GM18873 (cell line): ENCODE measurements around the gene OR10K2.
"Not testable (repeated sequence)": the region's sequence is repeated elsewhere in the genome, so short reads cannot be mapped to it uniquely, and the experiment has no call there.

Source experiments
- ATAC-seq: cut with Tn5 transposase; IDR thresholded peaks from one replicate; pipeline ENCODE4 v1.9.1; 2021; ENCODE audit warnings: mild to moderate bottlenecking, moderate library complexity, moderate number of reproducible peaks; ENCODE audit not compliant: unreplicated experiment, low FRiP score

Gene OR10K2

DNA sequence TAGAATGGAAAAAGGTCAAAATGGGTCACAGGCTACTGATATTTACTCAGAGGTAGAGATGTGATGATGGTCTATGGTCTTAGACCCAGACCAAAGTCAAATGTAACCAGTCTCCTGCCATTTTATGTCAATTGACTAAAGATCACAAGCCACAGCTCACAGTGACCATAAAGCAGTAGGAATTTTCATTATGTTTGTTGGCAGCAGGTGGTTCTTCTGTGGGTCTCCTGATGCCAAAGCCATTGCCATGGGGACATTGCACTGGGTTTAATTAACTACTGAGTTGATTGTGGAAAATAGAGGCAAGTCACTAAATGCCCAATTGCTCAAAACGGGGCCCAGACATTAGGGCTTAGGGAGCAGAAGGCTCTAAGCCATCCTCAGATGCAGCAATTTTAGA, at the start of gene OR10K2:
Gene OR10K2 (minus strand): TSS at position 101 of the 400 bp plus-strand sequence. CDS start 5,371 bp downstream, outside the sequence.
- ATAC-seq: no peak

- no peak for ATAC-seq
These were observed 45.9 kb upstream of the OR10K2 start, which contains the start of gene OR10R2 for GRCh38 chr1:158471920-158472319. TSS of gene OR10R2 (plus strand) at chr1:158472220. CDS start at chr1:158472326, 106 bp downstream.

DNA sequence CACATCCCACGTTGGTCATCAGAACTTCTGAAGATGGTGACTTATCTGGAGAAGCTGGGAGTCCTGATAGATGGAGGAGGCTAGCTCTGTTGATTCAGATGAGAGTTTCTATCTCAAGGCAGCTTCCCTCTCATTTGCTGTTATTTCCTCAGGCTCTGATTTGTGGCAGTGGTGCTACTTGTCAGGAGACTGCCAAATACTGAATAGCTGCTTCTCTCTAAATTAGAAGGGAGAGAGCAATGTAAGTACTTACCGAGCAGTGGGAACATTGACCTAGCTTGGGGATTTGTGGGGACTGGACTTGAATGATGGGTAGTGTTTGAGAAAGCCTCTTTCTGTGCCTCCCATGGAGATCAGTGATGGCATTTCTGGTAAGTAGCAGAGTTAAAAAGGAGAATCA, 35.5 kb upstream of the OR10K2 start, which contains the start of gene OR10K1:
Gene OR10K1 (plus strand): TSS at position 301 of the 400 bp plus-strand sequence. CDS start 3,728 bp downstream, outside the sequence.
- no peak for ATAC-seq

DNA sequence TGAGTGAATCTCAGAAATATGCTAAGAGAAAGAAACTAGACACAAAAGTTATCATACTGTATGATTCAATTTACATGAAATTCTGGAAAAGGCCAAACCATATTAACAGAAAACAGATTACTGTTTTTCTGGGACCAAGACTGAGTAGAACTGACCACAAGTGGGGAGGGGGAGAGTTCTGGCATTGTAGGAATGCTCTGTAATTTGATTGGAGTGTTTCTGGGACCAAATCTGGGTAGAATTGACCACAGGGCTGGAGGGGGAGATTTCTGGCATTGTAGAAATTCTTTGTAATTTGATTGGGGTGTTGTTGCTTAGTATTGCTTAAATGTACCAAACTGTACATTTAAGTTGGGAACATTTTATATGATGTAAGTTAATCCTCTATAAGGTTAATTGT, 32.2 kb upstream of the OR10K2 start:
- no peak for ATAC-seq

DNA sequence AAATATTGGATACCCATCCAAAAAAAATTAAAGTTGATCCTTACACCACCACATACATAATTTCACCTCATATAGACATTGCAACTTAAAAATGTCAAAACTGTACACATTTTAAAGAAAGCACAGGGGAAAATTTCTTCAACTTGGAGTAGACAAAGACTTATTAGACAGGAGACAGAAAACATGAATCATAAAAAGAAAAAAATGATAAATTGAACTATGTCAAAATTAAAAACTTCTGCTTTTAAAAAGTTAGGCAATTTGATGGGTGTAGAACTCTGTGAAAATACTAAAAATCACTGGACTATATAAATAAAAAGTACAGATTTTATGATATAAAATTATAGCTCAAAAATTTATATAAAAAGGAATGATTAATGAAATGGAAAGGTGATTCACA, 31.2 kb upstream of the OR10K2 start:
- ATAC-seq: no peak

DNA sequence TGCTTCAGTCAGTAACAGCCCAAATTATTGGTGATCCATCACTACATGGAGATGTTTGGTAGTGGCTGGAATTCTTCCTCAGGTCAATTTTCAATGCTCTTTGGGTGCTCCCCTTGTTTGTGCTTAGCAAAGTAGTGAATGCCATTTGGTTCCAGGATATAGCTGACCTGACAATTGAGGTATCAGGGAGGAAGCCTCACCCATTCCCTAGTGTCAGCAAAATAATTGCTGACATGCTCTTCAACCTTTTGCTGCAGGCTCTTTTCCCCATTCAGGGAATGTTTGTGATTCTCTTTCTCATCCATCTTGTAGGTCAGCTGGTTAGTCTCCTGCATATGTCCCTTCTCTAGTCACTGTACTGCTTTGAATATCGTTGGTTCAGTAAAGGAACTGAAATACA, 28.5 kb upstream of the OR10K2 start:
- no peak for ATAC-seq

- no peak for ATAC-seq
These were observed 19.3 kb upstream of the OR10K2 start for GRCh38 chr1:158445376-158445775.

- no peak for ATAC-seq
These were observed 8.7 kb upstream of the OR10K2 start for GRCh38 chr1:158434741-158435140.

DNA sequence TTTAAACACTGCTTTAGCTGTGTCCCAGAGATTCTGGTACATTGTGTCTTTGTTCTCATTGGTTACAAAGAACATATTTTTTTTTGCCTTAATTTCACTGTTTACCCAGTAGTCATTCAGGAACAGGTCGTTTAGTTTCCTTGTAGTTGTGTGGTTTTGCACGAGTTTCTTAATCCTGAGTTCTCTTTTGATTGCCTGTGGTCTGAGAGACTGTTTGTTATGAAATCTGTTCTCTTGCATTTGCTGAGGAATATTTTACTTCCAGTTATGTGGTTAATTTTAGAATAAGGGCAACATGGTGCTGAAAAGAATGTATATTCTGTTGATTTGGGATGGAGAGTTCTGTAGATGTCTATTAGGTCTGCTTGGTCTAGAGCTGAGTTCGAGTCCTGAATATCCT, 4.1 kb upstream of the OR10K2 start:
- ATAC-seq: not testable (repeated sequence)

DNA sequence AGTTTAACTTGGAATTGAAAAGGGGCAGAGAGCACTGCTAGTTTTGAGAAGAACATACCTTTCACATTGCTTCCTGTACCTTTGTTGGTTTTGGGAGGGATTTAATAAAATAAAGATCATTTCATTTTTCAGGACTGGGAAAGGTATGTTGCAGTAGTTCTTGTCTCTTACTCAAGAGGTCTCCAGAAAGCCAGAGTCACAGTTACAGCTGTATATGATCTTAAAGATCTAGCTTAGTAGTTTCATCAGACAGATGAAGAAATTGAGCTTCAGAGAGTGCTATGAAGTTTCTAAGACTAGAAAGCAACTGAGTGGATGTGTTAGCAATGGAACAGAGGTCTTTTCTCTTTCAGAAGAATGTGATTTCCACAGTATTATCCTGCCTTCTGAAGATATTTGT, 1.0 kb downstream of the OR10K2 start:
- no peak for ATAC-seq

DNA sequence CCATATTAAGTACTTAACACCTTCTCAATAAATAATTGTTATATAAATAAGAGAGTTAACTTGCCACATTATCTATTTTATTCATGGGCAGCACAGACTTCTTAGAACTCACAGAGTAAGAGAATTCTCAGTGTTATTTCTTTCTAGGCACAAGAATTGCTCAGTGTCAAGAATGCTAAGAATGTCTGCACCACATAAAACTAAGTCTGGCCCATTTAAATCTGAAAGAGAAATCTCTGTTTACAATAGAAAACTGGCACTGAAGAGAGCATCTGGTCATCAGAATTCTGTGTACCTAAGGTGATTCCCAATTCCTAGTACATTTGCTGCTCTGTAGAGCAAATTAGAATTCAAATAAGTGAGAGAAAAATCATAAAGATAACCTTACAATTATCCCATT, 3.8 kb downstream of the OR10K2 start:
- no peak for ATAC-seq

DNA sequence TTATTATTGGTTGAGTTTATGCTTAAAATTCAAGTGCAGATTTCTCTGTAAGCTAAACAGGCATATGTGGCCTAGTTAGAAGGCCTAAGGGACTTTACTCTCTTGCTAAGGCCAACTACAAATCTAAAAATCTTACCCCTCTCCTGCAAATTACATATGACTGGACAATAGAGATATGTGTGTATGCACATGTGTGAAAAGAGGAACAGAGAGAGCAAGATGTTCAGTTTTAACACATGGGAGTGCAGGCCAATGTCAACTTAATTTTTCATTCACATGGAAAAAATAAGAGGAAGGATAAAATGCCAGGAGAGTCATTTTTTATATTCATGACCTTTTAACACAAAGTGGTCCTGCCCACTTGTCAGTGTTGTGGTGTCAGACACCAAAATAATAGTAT, 8.5 kb downstream of the OR10K2 start:
- ATAC-seq: no peak

DNA sequence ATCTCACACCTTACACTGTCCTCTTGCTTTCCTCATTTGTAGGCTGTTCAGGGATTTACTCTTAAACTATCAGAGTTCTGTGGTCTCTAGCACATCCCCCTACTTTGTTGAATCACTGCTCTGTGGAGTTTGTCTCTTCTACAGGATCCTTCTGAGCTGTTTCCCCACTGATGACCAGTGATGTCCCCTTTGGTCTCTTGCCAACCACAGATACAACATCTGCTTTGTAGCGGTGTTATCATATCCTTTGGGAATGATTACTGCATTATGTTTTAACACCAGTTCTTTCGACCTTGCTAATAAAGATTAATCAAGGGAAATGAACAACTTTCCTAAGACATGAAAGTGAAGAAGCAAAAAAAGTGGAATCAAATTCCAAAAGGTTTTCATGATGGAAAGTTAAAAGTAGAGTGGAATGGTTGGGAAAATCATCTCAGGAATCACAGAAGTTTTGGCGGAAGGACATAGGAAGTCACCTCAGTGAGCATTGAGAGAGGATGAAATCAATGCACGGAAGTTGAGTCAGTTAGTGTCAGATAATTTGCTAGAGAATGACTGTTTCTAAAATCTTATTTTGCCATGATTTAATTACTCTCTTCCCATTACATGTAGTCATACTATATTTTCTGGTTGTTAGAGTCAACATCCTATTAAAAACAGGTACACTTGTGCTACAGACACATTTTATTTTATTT, 11.2 kb downstream of the OR10K2 start:
- no peak for ATAC-seq

DNA sequence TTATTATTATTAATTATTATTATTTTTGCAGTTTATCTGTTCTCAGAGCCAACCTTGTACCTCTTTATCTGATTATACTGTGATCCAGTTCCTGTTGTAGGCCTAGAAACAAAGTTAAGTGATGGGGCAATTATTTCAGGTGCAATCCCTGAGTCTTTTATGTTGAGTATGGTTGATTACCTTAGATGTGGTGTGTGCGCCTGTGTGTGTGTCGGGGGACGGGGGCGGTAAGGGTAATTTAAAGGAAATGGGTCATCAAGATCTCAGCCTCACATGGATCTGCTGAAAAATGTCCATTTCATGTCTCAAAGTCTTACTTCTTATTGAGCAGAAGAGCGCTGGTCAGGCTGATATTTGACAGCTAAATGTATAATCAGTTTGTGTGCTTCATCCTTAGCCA, 18.9 kb downstream of the OR10K2 start:
- no peak for ATAC-seq

GRCh38 chr1:158400871-158401270, 25.2 kb downstream of the OR10K2 start:
- ATAC-seq: no peak

GRCh38 chr1:158398818-158399514, 27.1 kb downstream of the OR10K2 start, which contains the start of gene OR10T2:
TSS of gene OR10T2 (minus strand) at chr1:158399466. CDS start at chr1:158399466, 0 bp downstream.
- no peak for ATAC-seq

GRCh38 chr1:158396646-158397045, 29.4 kb downstream of the OR10K2 start:
- ATAC-seq: no peak

GRCh38 chr1:158393476-158393875, 32.6 kb downstream of the OR10K2 start:
- no peak for ATAC-seq

DNA sequence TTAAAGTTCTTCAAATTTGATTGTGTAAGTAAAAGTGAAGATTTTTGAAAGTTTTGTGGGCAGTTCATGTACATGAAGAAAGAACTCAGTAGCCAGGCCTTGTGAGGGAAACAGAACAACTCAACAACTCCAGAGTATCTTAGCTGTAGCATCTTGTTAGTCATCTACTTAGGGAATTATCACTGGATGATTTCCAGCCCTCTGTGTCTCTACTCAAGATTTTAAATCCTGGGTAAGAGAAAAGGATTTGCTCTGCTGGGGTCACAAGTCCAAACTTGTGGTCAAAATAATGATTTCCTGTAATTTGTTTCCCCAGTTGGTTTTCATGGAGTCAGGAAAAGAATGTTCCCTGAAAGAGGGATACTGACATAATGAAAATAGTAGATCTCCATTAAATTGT, 34.9 kb downstream of the OR10K2 start:
- no peak for ATAC-seq

DNA sequence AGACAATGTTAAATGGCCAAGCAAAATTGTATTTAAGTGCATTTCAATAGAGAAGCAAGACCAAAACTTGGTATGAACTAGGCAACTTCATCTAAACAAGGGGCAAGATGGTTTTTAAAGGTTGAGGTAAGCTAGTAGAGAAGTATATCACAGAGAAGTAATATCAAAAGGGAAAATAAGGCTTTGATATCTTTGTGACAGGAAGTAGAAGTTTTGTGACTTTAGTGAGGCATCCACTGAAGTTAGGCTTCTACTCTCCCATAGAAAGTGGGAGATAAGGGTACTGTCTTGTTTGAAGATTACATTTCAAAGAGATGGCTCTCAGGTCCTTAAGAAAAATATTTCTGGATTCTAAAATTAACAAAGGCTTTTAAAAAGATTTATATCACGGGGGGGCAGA, 35.7 kb downstream of the OR10K2 start:
- no peak for ATAC-seq

- ATAC-seq: no peak
These were observed 51.2 kb downstream of the OR10K2 start for GRCh38 chr1:158374860-158375259.

DNA sequence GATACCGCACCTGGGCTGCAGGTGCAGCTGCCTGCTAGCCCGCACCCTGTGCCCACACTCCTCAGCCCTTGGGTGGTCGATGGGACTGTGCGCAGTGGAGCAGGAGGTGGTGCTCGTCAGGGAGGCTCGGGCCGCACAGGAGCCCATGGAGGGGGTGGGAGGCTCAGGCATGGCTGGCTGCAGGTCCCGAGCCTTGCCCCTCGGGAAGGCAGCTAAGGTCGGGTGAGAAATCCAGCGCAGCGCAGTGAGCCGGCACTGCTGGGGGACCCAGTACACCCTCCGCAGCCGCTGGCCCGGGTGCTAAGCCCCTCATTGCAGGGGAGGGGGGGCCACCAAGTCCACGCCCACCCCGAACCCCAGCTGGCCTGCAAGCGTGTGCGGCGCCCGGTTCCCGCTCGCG, 51.9 kb downstream of the OR10K2 start:
- not testable (repeated sequence) for ATAC-seq
